ACHN (cell line): ENCODE data around the gene SCN7A.

Source experiments
- DNase-seq: peaks from one replicate; pipeline ENCODE4 v3.0.0-alpha.2; 2015
- in situ Hi-C: cut with HindIII; loops from 2 replicates; pipeline ENCODE4 v1.10.0; 2017; ENCODE audit warnings: low sequenced_read_pairs, low pct_ligation_motif_present, low pct_unique_long_range_greater_than_20kb

Gene SCN7A

DNA sequence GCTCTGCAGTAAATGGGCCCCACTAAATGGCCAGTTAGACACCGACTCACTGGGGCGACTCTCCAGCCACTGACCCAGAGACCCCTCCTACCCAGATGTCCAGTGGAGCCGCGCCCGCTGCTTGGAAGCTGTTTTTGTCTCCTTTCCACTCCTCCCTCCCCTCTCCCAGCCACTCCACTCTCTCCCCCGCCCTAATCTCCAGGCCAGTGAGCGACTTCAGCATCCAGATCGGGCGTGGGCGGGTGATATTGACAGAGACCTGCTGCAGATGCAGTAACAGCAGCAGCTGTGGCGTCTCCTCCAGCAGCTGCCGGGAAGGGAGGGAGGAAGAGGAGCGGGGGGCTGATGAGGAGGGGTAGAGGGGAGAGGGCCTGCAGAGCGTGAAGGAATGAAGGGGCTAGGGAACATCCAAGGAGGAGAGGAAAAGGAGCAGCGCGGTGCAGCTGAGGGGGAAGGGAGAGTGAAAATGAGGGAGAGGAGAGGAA, at the start of gene SCN7A:
TSS of gene SCN7A (minus strand) at position 110 of the 485 bp plus-strand sequence. CDS start 16,553 bp downstream, outside the sequence.
- in situ Hi-C loops, result no loop called here
- no peak for DNase-seq

- in situ Hi-C loops, result no loop called here
- peak; percentile 62 for DNase-seq
Observed at GRCh38 chr2:166539340-166540162, 45.5 kb upstream of the SCN7A start.

DNA sequence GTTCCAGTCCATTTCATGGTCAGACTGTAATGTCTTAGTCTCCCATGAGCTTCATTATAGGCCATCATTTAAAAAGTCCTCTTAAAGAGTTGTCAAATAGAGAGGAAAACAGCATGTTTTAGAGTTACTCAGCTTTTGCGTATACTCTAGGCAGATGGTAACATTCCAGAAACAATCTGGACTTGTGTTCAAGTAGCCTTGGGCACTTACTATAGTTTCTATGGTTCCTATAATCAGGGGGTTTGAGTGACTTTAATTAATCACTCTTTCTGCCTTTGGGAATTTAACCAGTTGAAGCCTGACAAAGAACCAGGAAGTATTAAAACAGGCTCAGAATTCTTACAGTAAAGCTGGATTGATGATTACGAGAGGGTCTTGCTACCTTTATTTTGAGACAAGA, 42.1 kb upstream of the SCN7A start:
- in situ Hi-C loops, result no loop called here
- DNase-seq, result no peak

DNA sequence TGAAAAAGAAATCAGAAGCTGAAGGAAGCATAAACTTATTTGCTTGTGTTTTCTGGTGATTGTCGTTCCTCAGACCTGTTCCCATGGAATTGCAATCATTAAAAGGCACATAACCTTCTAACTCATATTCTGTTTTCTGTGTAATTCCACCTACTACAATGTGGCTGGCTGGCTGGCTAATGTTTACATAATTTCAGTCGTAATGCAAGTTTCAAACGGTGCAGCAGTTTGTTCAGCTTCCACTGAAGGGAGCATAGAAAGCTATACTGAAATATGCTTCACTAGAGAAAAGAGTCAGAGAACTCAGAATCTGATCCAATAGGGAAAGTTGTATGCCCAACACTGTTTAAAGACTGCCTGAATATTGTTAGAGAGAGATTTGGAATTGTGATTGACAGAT, 27.1 kb upstream of the SCN7A start:
- in situ Hi-C loops, result no loop called here
- DNase-seq, result no peak

GRCh38 chr2:166520604-166521003, 26.6 kb upstream of the SCN7A start:
- no peak for DNase-seq
- in situ Hi-C loops, result no loop called here

- no peak for DNase-seq
- in situ Hi-C loops, result no loop called here
Observed at GRCh38 chr2:166519391-166519962, 25.4 kb upstream of the SCN7A start.

DNA sequence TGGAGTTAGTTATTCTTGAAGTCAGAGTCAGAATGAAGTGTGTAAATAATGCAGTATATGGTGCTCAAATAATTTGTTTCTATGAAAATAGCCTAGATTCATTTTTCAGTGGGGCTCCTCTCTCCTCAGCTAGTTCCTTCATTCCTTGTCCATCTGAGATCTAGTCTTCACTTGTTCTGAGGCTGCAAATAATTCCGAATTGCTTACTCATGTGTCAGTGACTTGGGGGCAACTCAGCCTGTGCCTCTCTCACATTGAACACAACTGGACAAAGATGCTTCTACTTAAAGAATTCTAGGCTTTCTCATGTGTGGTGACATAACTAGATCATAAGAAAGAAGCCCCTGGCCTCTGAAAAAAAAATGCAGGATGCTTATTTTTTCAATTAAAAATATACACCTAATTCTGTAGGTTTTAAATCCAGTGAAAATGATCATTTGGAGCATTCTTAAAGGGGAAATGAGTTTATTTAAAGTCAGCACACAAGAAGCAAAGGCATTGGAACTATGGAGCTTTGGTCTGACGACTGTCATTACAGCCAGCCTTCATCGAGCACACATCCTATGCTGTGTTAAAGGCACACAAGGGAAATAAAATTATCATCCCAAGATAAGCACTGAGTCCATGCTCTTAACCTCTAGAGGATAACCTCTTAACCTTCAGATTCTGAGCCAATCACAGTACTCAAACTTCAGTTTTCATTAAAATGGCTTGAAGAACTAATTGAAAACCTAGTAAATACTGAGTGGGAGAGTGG, 24.8 kb upstream of the SCN7A start:
- DNase-seq, result no peak
- in situ Hi-C loops, result no loop called here

GRCh38 chr2:166517533-166518061, 23.5 kb upstream of the SCN7A start:
- in situ Hi-C loops, result no loop called here
- no peak for DNase-seq

- DNase-seq, result peak; percentile 46
- in situ Hi-C loops, result no loop called here
Observed at GRCh38 chr2:166516712-166517303, 22.8 kb upstream of the SCN7A start.

DNA sequence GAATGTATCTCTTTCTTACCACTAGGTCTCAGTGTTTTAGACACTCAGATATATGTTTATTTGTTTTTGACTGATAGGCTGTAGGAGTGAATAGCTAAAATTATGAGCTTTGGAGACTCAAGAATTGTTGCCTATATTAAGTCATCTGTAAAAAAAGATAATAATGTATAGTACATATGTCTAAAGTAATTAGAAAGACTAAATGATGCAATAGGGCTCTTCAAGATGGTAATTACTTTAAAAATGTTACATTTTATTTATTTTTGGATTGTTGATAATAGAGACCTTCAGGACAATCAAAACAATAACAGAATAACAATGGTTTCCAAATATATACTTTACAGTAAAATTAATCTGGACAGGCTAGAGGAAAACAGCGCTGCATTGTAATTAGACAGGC, 19.9 kb upstream of the SCN7A start:
- in situ Hi-C loops, result no loop called here
- DNase-seq, result no peak

GRCh38 chr2:166499281-166499680, 5.2 kb upstream of the SCN7A start:
- DNase-seq, result no peak
- in situ Hi-C loops, result no loop called here

DNA sequence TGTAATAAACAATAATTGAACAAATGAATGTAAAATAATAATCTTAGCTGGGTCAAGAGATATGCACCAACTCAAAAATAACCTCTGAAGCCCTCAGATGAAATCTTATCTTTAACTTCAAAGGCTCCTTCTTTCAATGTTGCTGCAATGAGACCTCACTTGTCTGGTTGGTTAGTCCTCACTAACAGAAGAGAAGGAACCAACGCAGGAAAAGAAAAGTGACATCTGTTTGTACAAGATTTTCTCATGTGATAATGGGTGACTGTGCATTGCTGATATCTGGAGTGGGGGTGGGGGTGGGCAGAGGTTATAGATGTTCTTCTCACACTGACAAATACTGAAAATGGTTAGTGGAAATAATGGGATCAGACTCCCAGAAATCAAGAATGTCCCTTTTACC, 2.6 kb downstream of the SCN7A start:
- no peak for DNase-seq
- in situ Hi-C loops, result no loop called here

- no peak for DNase-seq
- in situ Hi-C loops, result no loop called here
Observed at GRCh38 chr2:166487171-166487570, 6.9 kb downstream of the SCN7A start.

- in situ Hi-C loops, result no loop called here
- no peak for DNase-seq
Observed at GRCh38 chr2:166485558-166486178, 8.4 kb downstream of the SCN7A start.

- in situ Hi-C loops, result no loop called here
Observed at GRCh38 chr2:166472332-166472731, 21.7 kb downstream of the SCN7A start.

GRCh38 chr2:166468124-166469024, 25.7 kb downstream of the SCN7A start:
- in situ Hi-C loops, result no loop called here
- no peak for DNase-seq

More at GRCh38 chr2:166472332-166472731, 21.7 kb downstream of the SCN7A start:
- no peak for DNase-seq

- no peak for DNase-seq
- in situ Hi-C loops, result no loop called here
Observed at GRCh38 chr2:166464187-166464586, 29.9 kb downstream of the SCN7A start.
